ENCODE results near the gene INKA2. TPM values are rescaled to one million over a fixed set of nuclear protein-coding genes. Genes with fewer than 3 reads are reported as not detected.

INKA2 gene
- polyA plus RNA-seq, 1 donor: 4.2 TPM

DNA sequence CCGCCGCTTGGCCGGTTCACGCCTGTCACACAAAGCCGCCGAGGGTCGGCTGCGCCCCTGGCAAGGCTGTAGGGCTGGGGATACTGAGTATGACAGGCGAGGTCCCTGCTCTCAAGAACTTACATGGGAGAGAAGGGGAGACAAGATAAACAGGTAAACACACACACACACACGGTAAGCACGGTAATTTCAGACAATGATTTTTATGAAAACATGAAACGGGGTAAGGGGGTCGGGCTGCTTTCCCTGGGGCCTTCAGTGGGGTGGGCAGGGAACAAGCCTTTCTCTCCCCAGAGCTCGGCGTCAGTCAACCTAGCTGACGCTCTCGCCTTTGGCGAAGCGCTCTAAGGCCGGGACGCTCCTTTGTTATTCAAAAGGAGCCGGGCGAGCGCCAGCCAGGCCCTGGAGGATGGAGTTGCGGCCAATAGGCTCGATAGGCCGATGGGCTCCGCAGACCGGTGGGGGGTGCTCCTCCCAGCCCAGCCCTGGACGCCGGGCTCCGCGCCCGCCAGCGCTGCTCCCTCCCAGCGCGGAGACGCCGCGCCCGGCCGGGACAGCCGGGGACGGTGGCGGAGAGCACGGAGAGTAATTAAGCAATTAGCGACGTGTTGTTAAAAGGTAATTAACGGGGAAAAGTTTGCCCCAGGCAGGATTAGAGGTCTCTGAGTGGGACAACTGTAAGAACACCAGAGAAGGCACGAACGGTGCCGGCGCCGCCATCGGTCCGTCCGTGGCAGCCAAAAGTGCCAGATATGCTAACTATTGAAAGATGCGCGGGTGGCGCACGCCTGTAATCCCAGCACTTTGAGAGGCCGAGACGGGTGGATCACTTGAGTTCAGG lies 950 bp upstream of the INKA2 start:
- Histone ChIP-seq H3K36me3 (ENCODE audit: control insufficient read depth, insufficient read depth, low read length) (no peaks in the 10 kb centered on the region), H3K9me3 (ENCODE audit: control insufficient read depth, low read depth, low read length) (peaks cover 6% of the 10 kb centered on the region), H3K4me1 (ENCODE audit: control insufficient read depth, insufficient read depth, low read length) (peaks cover 23% of the 10 kb centered on the region), H3K27me3 (ENCODE audit: control insufficient read depth, insufficient read depth, low read length) (peaks cover 44% of the 10 kb centered on the region), H3K4me3 (ENCODE audit: low read length) (peak overlapping the region; percentile 77), H3K27ac (ENCODE audit: low read length) (peak overlapping the region; percentile 75)
- peak in 1 of 2 donors; percentile 52 for DNase-seq
- no CpG with 5 or more reads among the region's 63 CpGs for WGBS (ENCODE audit: insufficient coverage, low lambda C conversion rate)

DNA sequence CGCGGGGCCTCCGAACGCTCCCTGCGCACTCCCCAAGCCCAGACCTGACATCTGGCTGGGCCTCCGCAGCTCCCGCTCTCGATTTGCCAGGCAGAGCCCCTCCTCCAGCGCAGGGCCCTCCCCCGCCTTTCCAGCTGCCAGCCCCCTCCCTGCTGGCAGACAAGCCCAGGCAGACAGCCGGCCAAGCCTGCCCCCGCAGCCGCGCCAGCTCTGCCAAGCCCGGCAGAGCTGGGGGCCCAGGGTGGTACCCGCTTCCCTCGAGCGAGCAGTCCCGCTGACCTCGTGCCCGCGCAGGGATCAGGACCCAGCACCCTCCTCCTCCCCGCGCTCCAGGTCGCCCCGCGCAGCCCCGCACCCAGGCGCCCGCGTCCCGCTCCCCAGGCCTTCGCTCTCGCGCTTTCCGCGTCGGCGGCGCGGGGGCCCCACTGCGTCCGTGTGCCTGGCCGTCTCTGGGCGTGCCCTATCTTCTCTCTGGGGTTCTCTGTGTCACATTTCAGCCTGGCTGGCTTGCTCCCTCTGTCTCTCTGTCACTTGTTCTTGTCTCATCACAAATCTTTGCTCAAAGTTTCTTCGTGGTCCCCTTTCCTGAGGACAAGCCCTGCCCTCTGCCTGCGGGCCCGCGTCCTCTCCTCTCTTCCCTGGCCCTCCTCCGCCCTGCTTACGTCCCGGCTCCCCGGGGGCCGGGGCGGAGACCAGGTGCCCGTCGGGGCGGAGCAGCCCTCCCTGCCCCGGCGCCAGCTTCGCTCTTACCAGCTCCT lies 580 bp downstream of the INKA2 start:
- peaks cover 28% of the 10 kb centered on the region for H3K4me1 ChIP-seq (ENCODE audit: control insufficient read depth, insufficient read depth, low read length)
- WGBS (ENCODE audit: insufficient coverage, low lambda C conversion rate): no CpG with 5 or more reads among the region's 61 CpGs
- DNase-seq: peak; percentile 52 to 84
- H3K36me3 ChIP-seq (ENCODE audit: control insufficient read depth, insufficient read depth, low read length): no peaks in the 10 kb centered on the region
- peak overlapping the region; percentile 84 for H3K27ac ChIP-seq (ENCODE audit: low read length)
- peaks cover 6% of the 10 kb centered on the region for H3K9me3 ChIP-seq (ENCODE audit: control insufficient read depth, low read depth, low read length)
- peak overlapping the region; percentile 77 for H3K4me3 ChIP-seq (ENCODE audit: low read length)
- peaks cover 38% of the 10 kb centered on the region for H3K27me3 ChIP-seq (ENCODE audit: control insufficient read depth, insufficient read depth, low read length)

DNA sequence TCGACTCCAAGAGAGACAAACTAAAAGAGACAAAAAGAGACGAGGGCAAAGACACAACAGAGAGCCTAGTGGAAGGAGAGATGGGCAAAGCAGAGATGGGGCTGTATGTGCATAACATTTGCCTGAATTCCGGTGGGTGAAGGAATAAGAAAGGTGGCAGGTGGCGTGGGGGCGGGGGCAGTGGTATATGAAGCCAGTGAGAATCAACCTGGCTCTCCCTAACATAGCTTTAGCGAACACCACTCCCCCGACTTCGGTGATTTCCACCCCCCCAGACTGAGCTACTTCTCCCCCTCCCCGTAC lies 1.1 kb downstream of the INKA2 start:
- no CpG with 5 or more reads among the region's 9 CpGs for WGBS (ENCODE audit: insufficient coverage, low lambda C conversion rate)
- no peak for DNase-seq
- peaks cover 33% of the 10 kb centered on the region for H3K27me3 ChIP-seq (ENCODE audit: control insufficient read depth, insufficient read depth, low read length)
- H3K9me3 ChIP-seq (ENCODE audit: control insufficient read depth, low read depth, low read length): peaks cover 6% of the 10 kb centered on the region
- H3K4me3 ChIP-seq (ENCODE audit: low read length): peak overlapping the region; percentile 77
- peaks cover 33% of the 10 kb centered on the region for H3K4me1 ChIP-seq (ENCODE audit: control insufficient read depth, insufficient read depth, low read length)
- H3K27ac ChIP-seq (ENCODE audit: low read length): peak overlapping the region; percentile 10
- H3K36me3 ChIP-seq (ENCODE audit: control insufficient read depth, insufficient read depth, low read length): no peaks in the 10 kb centered on the region

DNA sequence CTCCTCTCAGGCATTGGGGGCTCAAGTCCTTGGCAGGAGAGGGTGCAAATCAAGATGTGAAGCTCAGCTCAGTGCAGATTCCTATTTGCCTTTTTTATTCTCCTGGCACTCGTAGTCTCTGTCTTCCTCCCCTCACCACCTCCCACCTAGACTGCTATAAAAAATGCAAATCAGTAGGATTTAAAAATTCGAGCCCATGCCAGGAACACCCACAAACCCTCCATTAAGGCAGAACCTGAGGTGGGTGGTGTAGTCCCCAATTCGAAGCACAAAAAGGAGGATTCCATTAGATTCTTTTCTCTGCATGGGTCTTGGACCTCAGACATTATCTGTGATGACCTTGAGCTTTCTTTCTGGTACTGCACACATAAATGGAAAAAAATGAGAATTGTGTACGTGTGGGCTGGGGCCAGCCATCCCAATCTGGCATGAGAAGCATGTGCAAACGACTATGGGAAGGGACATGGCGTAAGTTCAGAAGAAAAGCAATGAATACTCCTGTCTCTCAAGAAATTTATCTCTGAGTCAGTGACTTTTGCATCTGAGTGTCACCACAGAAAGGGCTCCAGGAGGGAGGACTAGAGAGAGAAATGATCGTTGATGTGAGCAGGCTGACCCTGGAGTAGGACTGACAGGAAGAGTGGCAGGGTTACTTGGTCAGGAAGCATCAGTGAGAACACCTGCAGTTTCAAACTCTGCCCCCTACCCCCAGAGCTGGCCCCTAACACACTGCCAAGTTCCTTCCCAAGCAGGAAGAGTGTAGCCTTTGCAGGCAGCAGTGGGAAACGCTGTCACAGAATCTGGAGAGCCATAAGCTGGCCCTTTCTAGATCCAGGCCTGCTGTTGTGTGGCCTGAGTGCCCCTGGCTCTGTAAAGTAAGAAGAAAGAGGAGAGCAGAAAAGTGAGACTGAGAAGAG lies 1.7 kb downstream of the INKA2 start:
- peaks cover 27% of the 10 kb centered on the region for H3K27me3 ChIP-seq (ENCODE audit: control insufficient read depth, insufficient read depth, low read length)
- DNase-seq: peak in 1 of 2 donors; percentile 59
- H3K4me1 ChIP-seq (ENCODE audit: control insufficient read depth, insufficient read depth, low read length): peaks cover 34% of the 10 kb centered on the region
- H3K36me3 ChIP-seq (ENCODE audit: control insufficient read depth, insufficient read depth, low read length): no peaks in the 10 kb centered on the region
- peak overlapping the region; percentile 10 for H3K27ac ChIP-seq (ENCODE audit: low read length)
- peak overlapping the region; percentile 77 for H3K4me3 ChIP-seq (ENCODE audit: low read length)
- H3K9me3 ChIP-seq (ENCODE audit: control insufficient read depth, low read depth, low read length): peaks cover 6% of the 10 kb centered on the region
- 52% methylated on average over 2 of the region's 8 CpGs for WGBS (ENCODE audit: insufficient coverage, low lambda C conversion rate)

DNA sequence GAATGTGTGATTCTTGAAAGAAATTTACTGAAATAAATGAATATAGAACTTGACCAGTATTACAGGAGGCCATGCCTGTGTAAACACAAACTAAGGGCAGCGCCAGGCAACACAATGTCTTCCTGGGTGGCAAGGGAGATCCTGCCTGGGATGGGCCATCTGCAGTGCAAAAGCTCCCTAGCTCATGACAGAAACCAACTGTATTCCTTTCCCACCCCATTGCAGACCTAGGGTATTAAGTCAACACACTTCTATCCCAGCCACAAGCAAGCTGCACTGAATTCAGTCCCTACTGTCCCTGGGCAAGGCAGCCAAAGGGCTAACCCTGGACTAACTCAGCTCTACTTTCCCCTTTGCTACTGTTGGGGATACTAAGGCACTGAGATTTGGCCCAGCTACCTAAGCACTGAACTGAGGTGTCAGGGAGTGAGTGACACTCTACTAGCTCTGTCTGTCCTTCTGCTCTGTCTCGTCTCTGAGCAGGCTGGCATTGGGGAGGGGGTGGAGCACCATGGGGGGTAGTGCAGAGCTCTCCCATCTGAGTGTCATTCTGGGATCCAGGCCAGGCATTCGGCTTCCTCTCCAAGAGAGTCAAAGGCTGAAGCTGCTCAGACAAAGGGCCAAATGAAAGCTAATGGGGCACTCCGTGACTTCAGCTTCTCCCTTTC lies 2.5 kb downstream of the INKA2 start:
- H3K27ac ChIP-seq (ENCODE audit: low read length): no peak overlapping the region
- DNase-seq: no peak
- H3K4me1 ChIP-seq (ENCODE audit: control insufficient read depth, insufficient read depth, low read length): peaks cover 34% of the 10 kb centered on the region
- no peaks in the 10 kb centered on the region for H3K36me3 ChIP-seq (ENCODE audit: control insufficient read depth, insufficient read depth, low read length)
- peaks cover 6% of the 10 kb centered on the region for H3K9me3 ChIP-seq (ENCODE audit: control insufficient read depth, low read depth, low read length)
- H3K4me3 ChIP-seq (ENCODE audit: low read length): no peak overlapping the region
- no CpG with 5 or more reads among the region's 4 CpGs for WGBS (ENCODE audit: insufficient coverage, low lambda C conversion rate)
- H3K27me3 ChIP-seq (ENCODE audit: control insufficient read depth, insufficient read depth, low read length): peaks cover 20% of the 10 kb centered on the region

DNA sequence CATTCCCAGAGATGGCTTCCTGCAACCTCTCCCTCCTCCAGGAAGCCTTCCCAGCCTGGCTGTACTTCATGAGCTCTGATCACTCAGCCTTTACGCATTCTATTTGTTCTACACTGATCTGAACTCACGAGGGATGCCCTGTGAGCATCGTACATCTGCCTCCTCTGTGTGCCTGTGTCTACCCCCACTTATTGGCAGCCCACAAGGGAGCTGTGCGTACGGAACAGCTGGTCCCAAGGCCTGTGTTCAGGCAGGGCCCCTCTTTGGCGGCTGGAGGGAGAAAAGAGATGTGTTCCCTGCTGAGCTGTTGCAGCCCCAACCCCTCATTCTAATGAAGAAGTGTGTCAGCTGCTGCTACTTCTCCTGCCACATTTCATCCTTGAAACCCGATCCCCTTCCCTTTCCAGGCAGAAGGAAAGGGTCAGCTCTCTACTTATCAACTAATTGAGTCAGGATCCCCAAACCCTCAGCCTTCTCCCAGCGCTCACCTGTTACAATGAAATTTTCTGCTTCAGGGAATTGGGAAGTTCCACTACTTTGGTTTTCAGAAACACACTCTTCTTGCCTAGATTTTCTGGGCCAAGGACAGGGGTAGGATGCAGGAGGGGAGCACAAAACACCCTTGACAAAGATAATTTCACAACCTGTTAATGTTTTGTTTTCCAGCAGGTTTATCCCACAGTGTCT lies 3.2 kb downstream of the INKA2 start:
- Histone ChIP-seq H3K27me3 (ENCODE audit: control insufficient read depth, insufficient read depth, low read length) (peaks cover 13% of the 10 kb centered on the region), H3K9me3 (ENCODE audit: control insufficient read depth, low read depth, low read length) (peaks cover 6% of the 10 kb centered on the region), H3K4me1 (ENCODE audit: control insufficient read depth, insufficient read depth, low read length) (peaks cover 34% of the 10 kb centered on the region), H3K27ac (ENCODE audit: low read length) (no peak overlapping the region), H3K36me3 (ENCODE audit: control insufficient read depth, insufficient read depth, low read length) (no peaks in the 10 kb centered on the region), H3K4me3 (ENCODE audit: low read length) (no peak overlapping the region)
- no peak for DNase-seq
- 80% methylated on average over 1 of the region's 8 CpGs for WGBS (ENCODE audit: insufficient coverage, low lambda C conversion rate)

DNA sequence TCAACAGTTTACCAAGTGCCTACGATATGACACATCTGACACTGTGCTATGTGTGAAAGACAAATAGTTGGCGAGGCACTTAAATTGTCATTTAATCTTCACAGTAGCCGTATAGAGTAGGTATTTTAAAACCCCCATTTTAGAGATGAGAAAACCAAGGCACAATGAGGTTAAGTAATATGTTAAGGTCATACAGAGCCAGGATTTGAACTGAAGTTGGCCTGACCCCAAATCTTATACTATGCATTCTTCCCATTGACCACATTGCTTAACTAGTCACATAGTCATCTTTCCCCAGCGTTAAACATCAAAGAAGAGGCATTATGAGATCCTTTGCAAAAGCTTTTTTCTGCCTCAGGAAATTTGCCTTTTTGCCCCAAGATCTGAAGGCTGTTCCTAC lies 3.9 kb downstream of the INKA2 start:
- H3K36me3 ChIP-seq (ENCODE audit: control insufficient read depth, insufficient read depth, low read length): no peaks in the 10 kb centered on the region
- peaks cover 35% of the 10 kb centered on the region for H3K4me1 ChIP-seq (ENCODE audit: control insufficient read depth, insufficient read depth, low read length)
- H3K27me3 ChIP-seq (ENCODE audit: control insufficient read depth, insufficient read depth, low read length): peaks cover 6% of the 10 kb centered on the region
- WGBS (ENCODE audit: insufficient coverage, low lambda C conversion rate): no CpG with 5 or more reads among the region's 4 CpGs
- DNase-seq: no peak
- H3K9me3 ChIP-seq (ENCODE audit: control insufficient read depth, low read depth, low read length): peaks cover 6% of the 10 kb centered on the region
- H3K4me3 ChIP-seq (ENCODE audit: low read length): no peak overlapping the region
- H3K27ac ChIP-seq (ENCODE audit: low read length): no peak overlapping the region

- H3K36me3 ChIP-seq (ENCODE audit: control insufficient read depth, insufficient read depth, low read length): no peaks in the 10 kb centered on the region
- H3K4me1 ChIP-seq (ENCODE audit: control insufficient read depth, insufficient read depth, low read length): peaks cover 32% of the 10 kb centered on the region
- peaks cover 2% of the 10 kb centered on the region for H3K9me3 ChIP-seq (ENCODE audit: control insufficient read depth, low read depth, low read length)
- no peak overlapping the region for H3K4me3 ChIP-seq (ENCODE audit: low read length)
- peaks cover 2% of the 10 kb centered on the region for H3K27me3 ChIP-seq (ENCODE audit: control insufficient read depth, insufficient read depth, low read length)
- no peak for DNase-seq
- H3K27ac ChIP-seq (ENCODE audit: low read length): no peak overlapping the region
- no CpG with 5 or more reads among the region's 3 CpGs for WGBS (ENCODE audit: insufficient coverage, low lambda C conversion rate)
Observed at GRCh38 chr1:111734856-111735255, 4.3 kb downstream of the INKA2 start.

DNA sequence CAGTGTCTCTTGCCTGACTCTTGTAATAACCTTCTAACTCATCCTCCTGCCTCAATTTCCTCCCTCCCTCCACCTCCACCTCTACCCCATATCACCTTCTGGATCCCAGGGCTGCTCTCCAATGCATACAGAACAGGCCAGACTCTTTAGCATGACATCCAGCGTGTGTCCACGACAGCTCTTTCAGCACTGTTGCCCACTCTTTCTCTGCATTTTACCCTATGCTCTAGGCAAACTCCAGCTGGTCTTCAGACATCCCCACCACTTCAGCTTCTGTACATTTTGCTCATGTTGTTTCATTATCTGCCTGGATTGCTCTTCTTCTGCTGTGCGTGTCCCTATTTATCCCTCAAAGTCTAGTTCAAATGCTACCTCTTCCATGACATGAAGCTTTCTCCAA lies 4.8 kb downstream of the INKA2 start:
- Histone ChIP-seq H3K27me3 (ENCODE audit: control insufficient read depth, insufficient read depth, low read length) (no peaks in the 10 kb centered on the region), H3K27ac (ENCODE audit: low read length) (no peak overlapping the region), H3K4me3 (ENCODE audit: low read length) (no peak overlapping the region), H3K4me1 (ENCODE audit: control insufficient read depth, insufficient read depth, low read length) (peaks cover 28% of the 10 kb centered on the region), H3K36me3 (ENCODE audit: control insufficient read depth, insufficient read depth, low read length) (no peaks in the 10 kb centered on the region), H3K9me3 (ENCODE audit: control insufficient read depth, low read depth, low read length) (no peaks in the 10 kb centered on the region)
- DNase-seq: no peak
- 100% methylated on average over 2 of the region's 3 CpGs for WGBS (ENCODE audit: insufficient coverage, low lambda C conversion rate)

Measured in large intestine (tissue), 3 donors.